ENCODE measurements around the gene PCDHA2. TPM values are rescaled to one million over a fixed set of nuclear protein-coding genes. Genes with fewer than 3 reads are reported as not detected.

PCDHA2 gene
- total and polyA plus RNA-seq, 2 of the 4 experiments (the other 2 are of a cell fraction), result not detected

DNA sequence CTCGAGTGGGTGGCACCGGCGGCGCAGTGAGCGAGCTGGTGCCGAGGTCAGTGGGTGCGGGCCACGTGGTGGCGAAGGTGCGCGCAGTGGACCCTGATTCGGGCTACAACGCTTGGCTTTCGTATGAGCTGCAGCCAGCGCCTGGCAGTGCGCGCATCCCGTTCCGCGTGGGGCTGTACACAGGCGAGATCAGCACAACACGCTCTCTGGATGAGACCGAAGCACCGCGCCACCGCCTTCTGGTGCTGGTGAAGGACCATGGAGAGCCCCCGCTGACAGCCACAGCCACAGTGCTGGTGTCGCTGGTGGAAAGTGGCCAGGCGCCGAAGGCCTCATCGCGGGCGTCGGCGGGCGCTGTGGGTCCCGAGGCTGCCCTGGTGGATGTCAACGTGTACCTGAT lies 28.8 kb downstream of the PCDHA2 start:
- BruUV-seq (replicated peaks), result no TSS peak

More for the DNA sequence above, 28.8 kb downstream of the PCDHA2 start:
- intact Hi-C loops (cut with micrococcal nuclease) (no loop called here), dilution Hi-C loops (cut with HindIII; ENCODE audit: low sequenced_read_pairs, unreplicated experiment) (no loop called here), in situ Hi-C loops (cut with MboI; ENCODE audit: low sequenced_read_pairs) (no loop called here)
- H3K4me1 ChIP-seq (ENCODE audit: control insufficient read depth, insufficient read depth, low read length), result no peaks in the 10 kb centered on the region
- 63% methylated on average over 20 of the region's 38 CpGs; no CpG with 5 or more reads in 1 of the 2 experiments for WGBS, 2 experiments (ENCODE audit: extremely low coverage in 2 of 2, insufficient read length in 1 of 2)
- no peak overlapping the region for H3K27ac ChIP-seq (ENCODE audit: insufficient read depth, low read length)
- no peak overlapping the region for H4K5ac ChIP-seq (ENCODE audit: low read depth, low read length)
- CTCF ChIA-PET, result no interaction called here
- no peak overlapping the region for H2BK20ac ChIP-seq (ENCODE audit: low read depth, low read length)
- H3K4me2 ChIP-seq (ENCODE audit: low read depth, low read length), result no peak overlapping the region
- H2AK9ac ChIP-seq (replicated peaks; ENCODE audit: low read depth, low read length, poor library complexity), result no peak overlapping the region
- H3K9me1 ChIP-seq (ENCODE audit: insufficient read depth, low read length), result no peaks in the 10 kb centered on the region
- ATAC-seq (ENCODE audit: low read depth) (no peak), DNase-seq (no peak)
- no peak overlapping the region for H2BK120ac ChIP-seq (ENCODE audit: low read depth, low read length)
- H3K4ac ChIP-seq (ENCODE audit: low read depth, low read length), result no peak overlapping the region
- H3K56ac ChIP-seq (ENCODE audit: extremely low read depth, insufficient read depth, low read length), result no peak overlapping the region
- no peak overlapping the region for H2BK5ac ChIP-seq (ENCODE audit: low read depth, low read length, poor library complexity, severe bottlenecking)
- no peak overlapping the region for H3K23ac ChIP-seq (ENCODE audit: low read depth, low read length)
- H4K8ac ChIP-seq (ENCODE audit: low read depth in 2 of 2, low read length in 2 of 2), result no peak overlapping the region
- no peak overlapping the region for H3K14ac ChIP-seq (replicated peaks; ENCODE audit: low read depth, low read length)
- H2BK15ac ChIP-seq (ENCODE audit: low read depth, low read length), result no peak overlapping the region
- H3K9ac ChIP-seq (ENCODE audit: low read depth, low read length), result no peak overlapping the region
- no peaks in the 10 kb centered on the region for H3K79me1 ChIP-seq (ENCODE audit: low read depth in 1 of 2, low read length in 2 of 2)
- TF ChIP-seq, protein P1, sequence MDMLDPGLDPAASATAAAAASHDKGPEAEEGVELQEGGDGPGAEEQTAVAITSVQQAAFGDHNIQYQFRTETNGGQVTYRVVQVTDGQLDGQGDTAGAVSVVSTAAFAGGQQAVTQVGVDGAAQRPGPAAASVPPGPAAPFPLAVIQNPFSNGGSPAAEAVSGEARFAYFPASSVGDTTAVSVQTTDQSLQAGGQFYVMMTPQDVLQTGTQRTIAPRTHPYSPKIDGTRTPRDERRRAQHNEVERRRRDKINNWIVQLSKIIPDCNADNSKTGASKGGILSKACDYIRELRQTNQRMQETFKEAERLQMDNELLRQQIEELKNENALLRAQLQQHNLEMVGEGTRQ (IDR thresholded peaks at IDR 0.05; ENCODE audit: low read depth, low read length), result no peak
- no peak for TF ChIP-seq MAFK (IDR thresholded peaks at IDR 0.05; ENCODE audit: low read depth, low read length)
- no peak for TF ChIP-seq SMC3 (IDR thresholded peaks at IDR 0.05; ENCODE audit: low read depth, low read length)
- no peak for TF ChIP-seq POLR2A (IDR thresholded peaks at IDR 0.05; ENCODE audit: low read depth, low read length)
- no peak for TF ChIP-seq NFE2L2 (IDR thresholded peaks at IDR 0.05; ENCODE audit: low read depth, low read length)
- TF ChIP-seq, protein P2, sequence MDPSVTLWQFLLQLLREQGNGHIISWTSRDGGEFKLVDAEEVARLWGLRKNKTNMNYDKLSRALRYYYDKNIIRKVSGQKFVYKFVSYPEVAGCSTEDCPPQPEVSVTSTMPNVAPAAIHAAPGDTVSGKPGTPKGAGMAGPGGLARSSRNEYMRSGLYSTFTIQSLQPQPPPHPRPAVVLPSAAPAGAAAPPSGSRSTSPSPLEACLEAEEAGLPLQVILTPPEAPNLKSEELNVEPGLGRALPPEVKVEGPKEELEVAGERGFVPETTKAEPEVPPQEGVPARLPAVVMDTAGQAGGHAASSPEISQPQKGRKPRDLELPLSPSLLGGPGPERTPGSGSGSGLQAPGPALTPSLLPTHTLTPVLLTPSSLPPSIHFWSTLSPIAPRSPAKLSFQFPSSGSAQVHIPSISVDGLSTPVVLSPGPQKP (IDR thresholded peaks at IDR 0.05; ENCODE audit: borderline replicate concordance, low read depth, low read length), result no peak
- TF ChIP-seq BHLHE40 (IDR thresholded peaks at IDR 0.05; ENCODE audit: low read depth, low read length), result no peak
- TF ChIP-seq MAZ (IDR thresholded peaks at IDR 0.05; ENCODE audit: borderline replicate concordance, low read depth, low read length), result no peak
- no peak for TF ChIP-seq RCOR1 (IDR thresholded peaks at IDR 0.05; ENCODE audit: insufficient replicate concordance, low read length)
- TF ChIP-seq MXI1 (IDR thresholded peaks at IDR 0.05; ENCODE audit: borderline replicate concordance, low read depth, low read length), result no peak
- TF ChIP-seq CHD1 (IDR thresholded peaks at IDR 0.05; ENCODE audit: low read depth, low read length), result no peak
- TF ChIP-seq CEBPB (IDR thresholded peaks at IDR 0.05; ENCODE audit: low read depth, low read length), result no peak
- no peak for TF ChIP-seq RAD21 (IDR thresholded peaks at IDR 0.05; ENCODE audit: low read length)
- TF ChIP-seq FOS (IDR thresholded peaks at IDR 0.05; ENCODE audit: low read depth, low read length), result no peak
- TF ChIP-seq, protein P3, sequence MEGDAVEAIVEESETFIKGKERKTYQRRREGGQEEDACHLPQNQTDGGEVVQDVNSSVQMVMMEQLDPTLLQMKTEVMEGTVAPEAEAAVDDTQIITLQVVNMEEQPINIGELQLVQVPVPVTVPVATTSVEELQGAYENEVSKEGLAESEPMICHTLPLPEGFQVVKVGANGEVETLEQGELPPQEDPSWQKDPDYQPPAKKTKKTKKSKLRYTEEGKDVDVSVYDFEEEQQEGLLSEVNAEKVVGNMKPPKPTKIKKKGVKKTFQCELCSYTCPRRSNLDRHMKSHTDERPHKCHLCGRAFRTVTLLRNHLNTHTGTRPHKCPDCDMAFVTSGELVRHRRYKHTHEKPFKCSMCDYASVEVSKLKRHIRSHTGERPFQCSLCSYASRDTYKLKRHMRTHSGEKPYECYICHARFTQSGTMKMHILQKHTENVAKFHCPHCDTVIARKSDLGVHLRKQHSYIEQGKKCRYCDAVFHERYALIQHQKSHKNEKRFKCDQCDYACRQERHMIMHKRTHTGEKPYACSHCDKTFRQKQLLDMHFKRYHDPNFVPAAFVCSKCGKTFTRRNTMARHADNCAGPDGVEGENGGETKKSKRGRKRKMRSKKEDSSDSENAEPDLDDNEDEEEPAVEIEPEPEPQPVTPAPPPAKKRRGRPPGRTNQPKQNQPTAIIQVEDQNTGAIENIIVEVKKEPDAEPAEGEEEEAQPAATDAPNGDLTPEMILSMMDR (conservative IDR thresholded peaks at IDR 0.05; ENCODE audit: low read depth, low read length), result no peak
- TF ChIP-seq RFX5 (IDR thresholded peaks at IDR 0.05; ENCODE audit: low read depth, low read length), result no peak
- H3K36me3 ChIP-seq (ENCODE audit: control insufficient read depth, insufficient read depth, low read length), result no peaks in the 10 kb centered on the region
- H4K20me1 ChIP-seq (ENCODE audit: insufficient read depth, low read length), result no peaks in the 10 kb centered on the region
- H3K9me3 ChIP-seq (ENCODE audit: control insufficient read depth, insufficient read depth, low read length), result peaks cover 12% of the 10 kb centered on the region
- POLR2A ChIA-PET (ENCODE audit: unreplicated experiment), result no interaction called here
- H2AK5ac ChIP-seq (ENCODE audit: low read depth, low read length), result no peak overlapping the region
- H3K27me3 ChIP-seq (ENCODE audit: control insufficient read depth, insufficient read depth, low read length), result no peaks in the 10 kb centered on the region
- no peak overlapping the region for H2AFZ ChIP-seq (replicated peaks; ENCODE audit: low read length, poor library complexity)
- no peak overlapping the region for H4K91ac ChIP-seq (ENCODE audit: insufficient read depth, low read depth, low read length)
- no peak overlapping the region for H3K4me3 ChIP-seq (ENCODE audit: insufficient read depth, low read depth, low read length)
- H3K18ac ChIP-seq (ENCODE audit: low read depth, low read length), result no peak overlapping the region

Data from IMR-90 (cell line).